IMR-90 (cell line): ENCODE results near the gene NR4A1. TPM values are rescaled to one million over a fixed set of nuclear protein-coding genes. Genes with fewer than 3 reads are reported as not detected.

Source experiments
- ATAC-seq: fragments of 200-7000 bp; cut with Tn5 transposase; 2 replicates; pipeline ENCODE4 v1.9.1; 2020; ENCODE audit warnings: low read depth, mild to moderate bottlenecking, moderate library complexity
- BruUV-seq: library from RNA; stranded (reverse); fragments of 400-500 nt; replicated peaks from 2 replicates; lab custom pipeline; 2021; lab: Mats Ljungman, UMichigan
- CTCF ChIA-PET: fragments of 300-600 bp; formaldehyde crosslinking; extraction: SDS; loops from one replicate; lab custom pipeline; 2021; ENCODE audit warnings: antibody characterized with exemption; lab: Yijun Ruan, JAX
- POLR2A ChIA-PET: fragments of 300-600 bp; sonication (Branson Sonifier 250); formaldehyde crosslinking; loops from one replicate; lab custom pipeline; 2022; ENCODE audit warnings: antibody characterized with exemption; ENCODE audit not compliant: unreplicated experiment; lab: Charles Lee
- DNase-seq: peaks from one replicate; pipeline ENCODE4 v3.0.0; 2013
- H2AFZ ChIP-seq: replicated peaks from 2 replicates; pipeline ENCODE3; 2013; ENCODE audit warnings: low read length, mild to moderate bottlenecking; ENCODE audit not compliant: poor library complexity
- H2AK5ac ChIP-seq: 2 replicates; pipeline ENCODE4 v1.6.1; 2013; ENCODE audit warnings: low read depth, low read length, inconsistent platforms
- H2AK9ac ChIP-seq: replicated peaks from 2 replicates; pipeline ENCODE3; 2013; ENCODE audit warnings: mild to moderate bottlenecking, low read depth, low read length, moderate library complexity; ENCODE audit not compliant: poor library complexity
- H2BK120ac ChIP-seq: 2 replicates; pipeline ENCODE4 v1.6.1; 2013; ENCODE audit warnings: low read depth, low read length, inconsistent platforms
- H2BK15ac ChIP-seq: 3 replicates; pipeline ENCODE4 v1.6.1; 2013; ENCODE audit warnings: low read depth, low read length, inconsistent platforms
- H2BK20ac ChIP-seq: 2 replicates; pipeline ENCODE4 v1.6.1; 2013; ENCODE audit warnings: low read depth, mild to moderate bottlenecking, inconsistent platforms, low read length, moderate library complexity
- H2BK5ac ChIP-seq: 2 replicates; pipeline ENCODE4 v1.6.1; 2013; ENCODE audit warnings: mild to moderate bottlenecking, low read depth, low read length, inconsistent platforms; ENCODE audit not compliant: poor library complexity, severe bottlenecking
- H3K14ac ChIP-seq: replicated peaks from 2 replicates; pipeline ENCODE4 v1.6.1; 2013; ENCODE audit warnings: low read depth, low read length, inconsistent platforms
- H3K18ac ChIP-seq: 2 replicates; pipeline ENCODE4 v1.6.1; 2013; ENCODE audit warnings: low read depth, low read length, control low read depth
- H3K23ac ChIP-seq: 2 replicates; pipeline ENCODE4 v1.6.1; 2013; ENCODE audit warnings: low read depth, low read length, inconsistent platforms
- H3K27ac ChIP-seq: 2 replicates; pipeline ENCODE4 v1.5.1; 2013; ENCODE audit warnings: mild to moderate bottlenecking, control low read depth, low read length; ENCODE audit not compliant: insufficient read depth
- H3K27me3 ChIP-seq: 2 replicates; pipeline ENCODE4 v1.6.1; 2013; ENCODE audit warnings: low read length; ENCODE audit not compliant: control insufficient read depth, insufficient read depth
- H3K36me3 ChIP-seq: 2 replicates; pipeline ENCODE4 v1.6.1; 2013; ENCODE audit warnings: low read length, mixed read lengths; ENCODE audit not compliant: control insufficient read depth, insufficient read depth
- H3K4ac ChIP-seq: 2 replicates; pipeline ENCODE4 v1.6.1; 2013; ENCODE audit warnings: low read depth, low read length, inconsistent platforms
- H3K4me1 ChIP-seq: 2 replicates; pipeline ENCODE4 v1.6.1; 2013; ENCODE audit warnings: low read length, mixed read lengths; ENCODE audit not compliant: control insufficient read depth, insufficient read depth
- H3K4me2 ChIP-seq: 2 replicates; pipeline ENCODE4 v1.6.1; 2013; ENCODE audit warnings: low read depth, mild to moderate bottlenecking, control low read depth, low read length, moderate library complexity
- H3K4me3 ChIP-seq: 2 replicates; pipeline ENCODE4 v1.5.1; 2013; ENCODE audit warnings: low read depth, mild to moderate bottlenecking, control low read depth, low read length, moderate library complexity; ENCODE audit not compliant: insufficient read depth
- H3K56ac ChIP-seq: 2 replicates; pipeline ENCODE4 v1.6.1; 2013; ENCODE audit warnings: low read length, inconsistent platforms; ENCODE audit not compliant: insufficient read depth; ENCODE audit errors: extremely low read depth
- H3K79me1 ChIP-seq, 2 experiments: 2 replicates each; pipeline ENCODE4 v1.6.1; 2013; ENCODE audit warnings: low read length in 2 of 2, inconsistent platforms in 1 of 2, low read depth in 1 of 2
- H3K9ac ChIP-seq: 2 replicates; pipeline ENCODE4 v1.6.1; 2013; ENCODE audit warnings: low read depth, low read length, control low read depth
- H3K9me1 ChIP-seq: 2 replicates; pipeline ENCODE4 v1.6.1; 2013; ENCODE audit warnings: low read length, inconsistent platforms; ENCODE audit not compliant: insufficient read depth
- H3K9me3 ChIP-seq: 2 replicates; pipeline ENCODE4 v1.6.1; 2013; ENCODE audit warnings: low read length; ENCODE audit not compliant: control insufficient read depth, insufficient read depth
- H4K20me1 ChIP-seq: 2 replicates; pipeline ENCODE4 v1.6.1; 2013; ENCODE audit warnings: low read length, inconsistent platforms; ENCODE audit not compliant: insufficient read depth
- H4K5ac ChIP-seq: 2 replicates; pipeline ENCODE4 v1.6.1; 2013; ENCODE audit warnings: mild to moderate bottlenecking, low read depth, low read length, control low read depth
- H4K8ac ChIP-seq, 2 experiments: 2 replicates each; pipeline ENCODE4 v1.6.1; 2013; ENCODE audit warnings: low read depth in 2 of 2, low read length in 2 of 2, control low read depth in 1 of 2, inconsistent platforms in 1 of 2
- H4K91ac ChIP-seq: 2 replicates; pipeline ENCODE4 v1.6.1; 2013; ENCODE audit warnings: low read depth, low read length, inconsistent platforms; ENCODE audit not compliant: insufficient read depth
- CHD1 ChIP-seq: IDR thresholded peaks from 2 replicates; pipeline ENCODE4 v1.6.1; 2012; ENCODE audit warnings: low read depth, low read length, improper control_type of control experiment
- FOS ChIP-seq: fragments of 150-350 bp; IDR thresholded peaks from 2 replicates; pipeline ENCODE4 v1.6.1; 2016; ENCODE audit warnings: low read depth, low read length
- POLR2A ChIP-seq: IDR thresholded peaks from 2 replicates; pipeline ENCODE4 v1.6.1; 2012; ENCODE audit warnings: mild to moderate bottlenecking, low read depth, low read length
- RFX5 ChIP-seq: IDR thresholded peaks from 2 replicates; pipeline ENCODE4 v1.8.0; 2012; ENCODE audit warnings: low read depth, mild to moderate bottlenecking, low read length, moderate library complexity
- WGBS, 2 experiments: methylation state at CpG; one replicate each; pipeline versions ENCODE4 v1.1.5 to v1.1.7; 2013; ENCODE audit warnings: missing lambda C conversion rate in 2 of 2; ENCODE audit not compliant: insufficient read length in 1 of 2; ENCODE audit errors: extremely low coverage in 2 of 2; 5-methylcytosine and 5-hydroxymethylcytosine counted together
- dilution Hi-C: fragments of 300-500 bp; cut with HindIII; formaldehyde crosslinking; loops from one replicate; pipeline ENCODE4 v1.14.3; 2018; ENCODE audit warnings: low sequenced_read_pairs; ENCODE audit not compliant: unreplicated experiment
- in situ Hi-C: fragments of 300-500 bp; cut with MboI; formaldehyde crosslinking; loops from 3 replicates; pipeline ENCODE4 v1.14.3; 2019; ENCODE audit warnings: low sequenced_read_pairs, inconsistent platforms, mixed read lengths
- intact Hi-C: fragments of 100-400 bp; cut with micrococcal nuclease; formaldehyde crosslinking; loops from 2 replicates; pipeline ENCODE4 v1.10.0; 2022
- polyA plus RNA-seq, 3 experiments: library from polyadenylated mRNA; depleted of rRNA; stranded (reverse); fragments of >200 nt; gene quantifications; 2 replicates each; pipeline ENCODE4 v1.2.3, GENCODE V29; 2012; ENCODE audit warnings: low replicate concordance in 1 of 3
- total RNA-seq: library from RNA; depleted of rRNA; stranded (reverse); fragments of >200 nt; gene quantifications from 2 replicates; pipeline ENCODE4 v1.2.3, GENCODE V29; 2012

The NR4A1 gene
- total and polyA plus RNA-seq, 2 of the 4 experiments (the other 2 are of a cell fraction), result 6.6 to 34.1 TPM

GRCh38 chr12:52066346-52067080 lies 15.3 kb downstream of the NR4A1 start:
- peak overlapping the region; percentile 8 for H2BK5ac ChIP-seq
- H3K36me3 ChIP-seq, result no peaks in the 10 kb centered on the region
- 60% methylated on average over 1 of the region's 8 CpGs; no CpG with 5 or more reads in 1 of the 2 experiments for WGBS, 2 experiments
- H2BK20ac ChIP-seq, result peak overlapping the region; percentile 5; the same call in 1 of the 2 replicates
- peak overlapping the region; percentile 16 for H3K23ac ChIP-seq
- peak overlapping the region; percentile 21 for H2AK9ac ChIP-seq
- peak overlapping the region; percentile 78 for H2AK5ac ChIP-seq
- ATAC-seq (no peak), DNase-seq (peak; percentile 58)
- H3K4me2 ChIP-seq, result no peak overlapping the region
- no peak overlapping the region for H3K9ac ChIP-seq
- in situ Hi-C loops (no loop called here), intact Hi-C loops (no loop called here), dilution Hi-C loops (no loop called here)
- TF ChIP-seq POLR2A (0 out of 2 replicates have a peak, but pooled peaks have one; percentile 4), CHD1 (no peak), RFX5 (no peak), FOS (peak; percentile 2; the same call in 1 of the 2 replicates)
- H3K27ac ChIP-seq, result no peak overlapping the region
- no peaks in the 10 kb centered on the region for H3K27me3 ChIP-seq
- POLR2A ChIA-PET, result no interaction called here
- H3K56ac ChIP-seq, result no peak overlapping the region
- H3K4me3 ChIP-seq, result no peak overlapping the region
- H2BK15ac ChIP-seq, result peak overlapping the region; percentile 64; the same call in 1 of the 3 replicates
- H4K20me1 ChIP-seq, result peaks cover 16% of the 10 kb centered on the region
- peaks cover 18% of the 10 kb centered on the region for H3K9me1 ChIP-seq
- peak overlapping the region in 1 of 2 experiments; percentile 48; a peak in 1 of 4 replicates for H4K8ac ChIP-seq
- H4K5ac ChIP-seq, result no peak overlapping the region
- peak overlapping the region; percentile 30 for H3K4ac ChIP-seq
- peak overlapping the region; percentile 16; the same call in 1 of the 2 replicates for H4K91ac ChIP-seq
- CTCF ChIA-PET, result interaction anchor here (0.7 kb wide), 1 partner anchor 51 kb away, joined by 3 read pairs; no protein-coding TSS in a partner anchor
- H3K14ac ChIP-seq, result no peak overlapping the region
- peak overlapping the region; percentile 65 for H2AFZ ChIP-seq
- no TSS peak for BruUV-seq
- peak overlapping the region; percentile 36; the same call in 1 of the 2 replicates for H2BK120ac ChIP-seq
- no peaks in the 10 kb centered on the region for H3K9me3 ChIP-seq
- peaks cover 29% of the 10 kb centered on the region for H3K4me1 ChIP-seq
- H3K18ac ChIP-seq, result no peak overlapping the region
- H3K79me1 ChIP-seq, result peaks cover 0 to 20% of the 10 kb centered on the region in 2 experiments; a peak in 2 of 4 replicates
